Uterus (tissue), 4 donors: Measurements from ENCODE around the gene CHPT1. TPM values are rescaled to one million over a fixed set of nuclear protein-coding genes. Genes with fewer than 3 reads are reported as not detected.

Experiments
- DNase-seq, 2 donors: peaks; one replicate each; pipeline ENCODE4 v3.0.0-alpha.2; 2019 to 2020
- H3K27ac ChIP-seq, 2 donors: fragments of 200-600 bp; sonication (generic); 1 replicate in 1 of 2; 2 replicates in 1 of 2; pipeline ENCODE4 v1.5.1; 2016 to 2018
- H3K27me3 ChIP-seq, 2 donors: fragments of 200-600 bp; sonication (generic); one replicate each; pipeline ENCODE4 v1.5.1; 2018 to 2019; ENCODE audit warnings: control low read depth in 1 of 2
- H3K36me3 ChIP-seq, 2 donors: fragments of 200-600 bp; sonication (generic); one replicate each; pipeline ENCODE4 v1.5.1; 2019; ENCODE audit warnings: control low read depth in 1 of 2
- H3K4me1 ChIP-seq, 2 donors: fragments of 200-600 bp; sonication (generic); one replicate each; pipeline ENCODE4 v1.5.1; 2018 to 2019; ENCODE audit warnings: control low read depth in 1 of 2
- H3K4me3 ChIP-seq, 2 donors: fragments of 200-600 bp; sonication (generic); 1 replicate in 1 of 2; 2 replicates in 1 of 2; pipeline ENCODE4 v1.5.1; 2018 to 2019; ENCODE audit warnings: mild to moderate bottlenecking in 1 of 2
- H3K9me3 ChIP-seq, 2 donors: fragments of 200-600 bp; sonication (generic); one replicate each; pipeline ENCODE4 v1.5.1; 2019; ENCODE audit warnings: control low read depth in 1 of 2
- CTCF ChIP-seq, 4 experiments: fragments of 200-600 bp in 2 of 4; fragments of 450-650 bp in 2 of 4; sonication (generic) in 2 of 4; IDR thresholded peaks; one replicate each; pipeline ENCODE4 v1.5.1; 2016 to 2019; ENCODE audit warnings: antibody characterized with exemption in 4 of 4, mild to moderate bottlenecking in 2 of 4, moderate library complexity in 1 of 4
- POLR2A ChIP-seq, 2 donors: fragments of 450-650 bp; IDR thresholded peaks; one replicate each; pipeline ENCODE4 v1.6.1; 2016; ENCODE audit warnings: antibody characterized with exemption in 2 of 2, mild to moderate bottlenecking in 1 of 2, moderate library complexity in 1 of 2
- intact Hi-C: fragments of 100-400 bp; cut with DNase I; formaldehyde crosslinking; loops from one replicate; pipeline ENCODE4 v1.15.1; 2023; ENCODE audit warnings: low total_unique reads
- total RNA-seq, 4 donors: library from RNA; depleted of rRNA in 3 of 4; stranded (reverse); fragments of >200 nt in 3 of 4; gene quantifications; one replicate each; pipeline versions ENCODE4 v1.1.0 to v1.2.4, GENCODE V29; 2014 to 2023
- donor health status: DM: yes; HTN: yes; CAD: no.

The CHPT1 gene
- total RNA-seq, 4 donors from 2014 or later = 22.5 to 105 (median 51.1) TPM

- Histone ChIP-seq H3K36me3 (no peaks in the 10 kb centered on the region), H3K4me1 (no peaks in the 10 kb centered on the region), H3K9me3 (no peaks in the 10 kb centered on the region), H3K27me3 (no peaks in the 10 kb centered on the region), H3K4me3 (no peak overlapping the region), H3K27ac (no peak overlapping the region)
- TF ChIP-seq POLR2A (IDR thresholded peaks at IDR 0.05) (no peak), CTCF (IDR thresholded peaks at IDR 0.05) (no peak)
- intact Hi-C loops = no loop called here
- DNase-seq = no peak
Measured at GRCh38 chr12:101750152-101750551, 52.7 kb downstream of the CHPT1 start.

GRCh38 chr12:101759396-101760047 lies 62.1 kb downstream of the CHPT1 start:
- H3K4me3 ChIP-seq = no peak overlapping the region
- H3K36me3 ChIP-seq = no peaks in the 10 kb centered on the region
- H3K27me3 ChIP-seq = no peaks in the 10 kb centered on the region
- no peak overlapping the region for H3K27ac ChIP-seq
- no peaks in the 10 kb centered on the region for H3K4me1 ChIP-seq
- TF ChIP-seq CTCF (IDR thresholded peaks at IDR 0.05) = peak; percentile 45 to 70 (median 67)
- no peak for TF ChIP-seq POLR2A (IDR thresholded peaks at IDR 0.05)
- no peaks in the 10 kb centered on the region for H3K9me3 ChIP-seq
- intact Hi-C loops = no loop called here
- DNase-seq = no peak

- no peak for DNase-seq
- H3K4me3 ChIP-seq = no peak overlapping the region
- intact Hi-C loops = no loop called here
- H3K27me3 ChIP-seq = no peaks in the 10 kb centered on the region
- no peaks in the 10 kb centered on the region for H3K4me1 ChIP-seq
- no peaks in the 10 kb centered on the region for H3K36me3 ChIP-seq
- no peaks in the 10 kb centered on the region for H3K9me3 ChIP-seq
- TF ChIP-seq POLR2A (IDR thresholded peaks at IDR 0.05) = no peak
- TF ChIP-seq CTCF (IDR thresholded peaks at IDR 0.05) = no peak
- no peak overlapping the region for H3K27ac ChIP-seq
Measured at GRCh38 chr12:101761350-101761749, 63.9 kb downstream of the CHPT1 start.

- no peaks in the 10 kb centered on the region for H3K27me3 ChIP-seq
- intact Hi-C loops = no loop called here
- no peak overlapping the region for H3K4me3 ChIP-seq
- no peaks in the 10 kb centered on the region for H3K9me3 ChIP-seq
- no peak for DNase-seq
- H3K4me1 ChIP-seq = no peaks in the 10 kb centered on the region
- no peaks in the 10 kb centered on the region for H3K36me3 ChIP-seq
- TF ChIP-seq CTCF (IDR thresholded peaks at IDR 0.05) (no peak), POLR2A (IDR thresholded peaks at IDR 0.05) (no peak)
- no peak overlapping the region for H3K27ac ChIP-seq
Measured at GRCh38 chr12:101761781-101762180, 64.3 kb downstream of the CHPT1 start.

- Histone ChIP-seq H3K4me3 (no peak overlapping the region), H3K4me1 (no peaks in the 10 kb centered on the region), H3K36me3 (no peaks in the 10 kb centered on the region), H3K9me3 (no peaks in the 10 kb centered on the region), H3K27ac (no peak overlapping the region), H3K27me3 (no peaks in the 10 kb centered on the region)
- no peak for TF ChIP-seq CTCF (IDR thresholded peaks at IDR 0.05)
- no peak for TF ChIP-seq POLR2A (IDR thresholded peaks at IDR 0.05)
- intact Hi-C loops = no loop called here
- no peak for DNase-seq
Measured at GRCh38 chr12:101763246-101763931, 65.9 kb downstream of the CHPT1 start.
